CD4-positive, alpha-beta memory T cell (primary cell): ENCODE data around the gene ZDHHC8. TPM values are rescaled to one million over a fixed set of nuclear protein-coding genes. Genes with fewer than 3 reads are reported as not detected.
A peak's percentile ranks its signal among the peaks of the same experiment; 100 is the strongest.

ENCODE experiments used
- CTCF ChIA-PET: fragments of 350-600 bp; sonication (Branson Sonifier 250); formaldehyde crosslinking; loops from one replicate; lab custom pipeline; 2021; ENCODE audit warnings: inconsistent platforms; ENCODE audit not compliant: partially characterized antibody; lab: Charles Lee
- POLR2A ChIA-PET: fragments of 350-600 bp; sonication (Branson Sonifier 250); formaldehyde crosslinking; loops from one replicate; lab custom pipeline; 2021; ENCODE audit not compliant: partially characterized antibody; lab: Charles Lee
- DNase-seq, 5 donors: peaks; one replicate each; pipeline versions ENCODE4 v3.0.0 to v3.0.0-alpha.2; 2020 to 2022; ENCODE audit warnings: mixed read lengths in 1 of 5
- H3K27ac ChIP-seq: one replicate; pipeline ENCODE4 v1.7.0; 2013; ENCODE audit warnings: low read depth, low read length
- H3K27me3 ChIP-seq: 2 replicates; pipeline ENCODE4 v1.7.0; 2013; ENCODE audit warnings: mild to moderate bottlenecking, low read length, moderate library complexity; ENCODE audit not compliant: insufficient read depth
- H3K36me3 ChIP-seq: 2 replicates; pipeline ENCODE4 v1.7.0; 2013; ENCODE audit warnings: mild to moderate bottlenecking, low read length, moderate library complexity; ENCODE audit not compliant: insufficient read depth
- H3K4me1 ChIP-seq: 2 replicates; pipeline ENCODE4 v1.7.0; 2013; ENCODE audit warnings: mild to moderate bottlenecking, low read length, moderate library complexity; ENCODE audit not compliant: insufficient read depth
- H3K4me3 ChIP-seq, 2 donors: one replicate each; pipeline ENCODE4 v1.7.0; 2013; ENCODE audit warnings: low read length in 2 of 2, mild to moderate bottlenecking in 1 of 2
- H3K9me3 ChIP-seq, 2 donors: one replicate each; pipeline ENCODE4 v1.7.0; 2013; ENCODE audit warnings: low read length in 2 of 2, control low read depth in 1 of 2; ENCODE audit not compliant: control insufficient read depth in 1 of 2
- H3K27ac Mint-ChIP-seq, 7 donors: one replicate each; pipeline ENCODE4 v1.8.0; 2020 to 2021; ENCODE audit warnings: mixed read lengths in 7 of 7, mild to moderate bottlenecking in 6 of 7, inconsistent platforms in 3 of 7, moderate library complexity in 3 of 7
- H3K27me3 Mint-ChIP-seq, 2 donors: one replicate each; pipeline ENCODE4 v1.8.0; 2020 to 2021; ENCODE audit warnings: mixed read lengths in 2 of 2
- H3K36me3 Mint-ChIP-seq, 2 donors: one replicate each; pipeline ENCODE4 v1.8.0; 2020 to 2021; ENCODE audit warnings: mixed read lengths in 2 of 2, inconsistent platforms in 1 of 2, mild to moderate bottlenecking in 1 of 2
- H3K4me1 Mint-ChIP-seq, 4 donors: one replicate each; pipeline ENCODE4 v1.8.0; 2020 to 2021; ENCODE audit warnings: mixed read lengths in 4 of 4, mild to moderate bottlenecking in 1 of 4
- H3K4me3 Mint-ChIP-seq, 8 donors: one replicate each; pipeline ENCODE4 v1.8.0; 2020 to 2021; ENCODE audit warnings: mixed read lengths in 8 of 8, mild to moderate bottlenecking in 7 of 8, moderate library complexity in 6 of 8, inconsistent platforms in 3 of 8
- H3K9me3 Mint-ChIP-seq, 8 donors: one replicate each; pipeline ENCODE4 v1.8.0; 2020 to 2021; ENCODE audit warnings: mixed read lengths in 8 of 8, mild to moderate bottlenecking in 5 of 8, inconsistent platforms in 3 of 8, moderate library complexity in 1 of 8
- intact Hi-C: fragments of 100-400 bp; cut with micrococcal nuclease; formaldehyde crosslinking; loops from one replicate; pipeline ENCODE4 v1.15.1; 2023
- polyA plus RNA-seq, 2 donors: library from polyadenylated mRNA; unstranded; fragments of 300-500 nt; fragmentation: Illumina TruSeq; gene quantifications; one replicate each; pipeline ENCODE4 v1.2.3, GENCODE V29; 2021
- total RNA-seq, 2 experiments: library from RNA; stranded (reverse); gene quantifications; one replicate each; pipeline ENCODE4 v1.2.3, GENCODE V29; 2021

Gene ZDHHC8
- total RNA-seq (10 to 100 TPM; 80.0 to 81.7 TPM), polyA plus RNA-seq (1 to 10 TPM; 1.0 to 7.0 TPM)

GRCh38 chr22:20131597-20131858, at the start of gene ZDHHC8:
TSS of gene ZDHHC8 (plus strand) at chr22:20131804. CDS start at chr22:20131948, 144 bp downstream.
- peak within 1 kb of the TSS; percentile 57 to 88 (median 77) for H3K27ac Mint-ChIP-seq

GRCh38 chr22:20083157-20083890, 48.3 kb upstream of the ZDHHC8 start:
- Mint-ChIP-seq H3K36me3 (peaks cover 28 to 33% of the 10 kb centered on the region in 2 donors), H3K4me3 (peak overlapping the region in 7 of 8 donors; percentile 8 to 65 (median 45)), H3K9me3 (no peaks in the 10 kb centered on the region), H3K27me3 (no peaks in the 10 kb centered on the region), H3K4me1 (peaks cover 33 to 62% (median 43%) of the 10 kb centered on the region in 4 donors), H3K27ac (peak overlapping the region; percentile 43 to 85 (median 68))
- Histone ChIP-seq H3K27me3 (no peaks in the 10 kb centered on the region), H3K36me3 (peaks cover 30% of the 10 kb centered on the region), H3K4me1 (peaks cover 50% of the 10 kb centered on the region), H3K27ac (no peak overlapping the region), H3K9me3 (no peaks in the 10 kb centered on the region), H3K4me3 (no peak overlapping the region)
- DNase-seq = no peak
- CTCF ChIA-PET = interaction anchor here (2.1 kb wide), 1 partner anchor 17 kb away, joined by 7 read pairs; no protein-coding TSS in a partner anchor
- POLR2A ChIA-PET = interaction anchor here (1.2 kb wide), 1 partner anchor 26 kb away, joined by 3 read pairs; no protein-coding TSS in a partner anchor
- intact Hi-C loops = no loop called here

More at GRCh38 chr22:20131597-20131858, at the start of gene ZDHHC8:
- Histone ChIP-seq H3K27me3 (no peaks in the 10 kb centered on the region), H3K4me3 (peak within 1 kb of the TSS; percentile 21 to 57), H3K36me3 (no peaks in the 10 kb centered on the region), H3K4me1 (peaks cover 52% of the 10 kb centered on the region), H3K27ac (peak within 1 kb of the TSS; percentile 79), H3K9me3 (no peaks in the 10 kb centered on the region)
- H3K27me3 Mint-ChIP-seq = no peaks in the 10 kb centered on the region
- peak in 4 of 5 donors; percentile 31 to 42 (median 34) for DNase-seq
- peaks cover 0 to 9% of the 10 kb centered on the region in 2 donors for H3K36me3 Mint-ChIP-seq
- ChIA-PET CTCF (no interaction called here), POLR2A (interaction anchor here (2.9 kb wide), 2 partner anchors 14 to 161 kb away, joined by 13 to 28 read pairs; partner anchors contain the start of genes RANBP1 and TRMT2A)
- peaks cover 0 to 2% (median 0%) of the 10 kb centered on the region in 8 donors for H3K9me3 Mint-ChIP-seq
- peak within 1 kb of the TSS; percentile 76 to 86 (median 80) for H3K4me3 Mint-ChIP-seq
- H3K4me1 Mint-ChIP-seq = peaks cover 12 to 54% (median 39%) of the 10 kb centered on the region in 4 donors
- intact Hi-C loops = loop anchor here (1.0 to 5.0 kb wide), 4 partner anchors 14 to 699 kb away; partner anchors contain the start of genes HIRA, MRPL40, TANGO2 and TRMT2A

- DNase-seq = no peak
- ChIA-PET POLR2A (no interaction called here), CTCF (no interaction called here)
- Histone ChIP-seq H3K4me3 (no peak overlapping the region), H3K9me3 (no peaks in the 10 kb centered on the region), H3K36me3 (peaks cover 35% of the 10 kb centered on the region), H3K27ac (no peak overlapping the region), H3K4me1 (peaks cover 47% of the 10 kb centered on the region), H3K27me3 (no peaks in the 10 kb centered on the region)
- peaks cover 29 to 39% of the 10 kb centered on the region in 2 donors for H3K36me3 Mint-ChIP-seq
- intact Hi-C loops = no loop called here
- H3K27me3 Mint-ChIP-seq = no peaks in the 10 kb centered on the region
- H3K4me3 Mint-ChIP-seq = peak overlapping the region in 2 of 8 donors; percentile 57 to 61
- H3K9me3 Mint-ChIP-seq = no peaks in the 10 kb centered on the region
- H3K4me1 Mint-ChIP-seq = peaks cover 33 to 62% (median 43%) of the 10 kb centered on the region in 4 donors
- peak overlapping the region in 4 of 7 donors; percentile 17 to 88 (median 64) for H3K27ac Mint-ChIP-seq
Measured at GRCh38 chr22:20083891-20084546, 47.6 kb upstream of the ZDHHC8 start.

- DNase-seq = no peak
- Histone ChIP-seq H3K27ac (no peak overlapping the region), H3K9me3 (no peaks in the 10 kb centered on the region), H3K36me3 (peaks cover 42% of the 10 kb centered on the region), H3K27me3 (no peaks in the 10 kb centered on the region), H3K4me3 (no peak overlapping the region), H3K4me1 (peaks cover 43% of the 10 kb centered on the region)
- Mint-ChIP-seq H3K36me3 (peaks cover 37 to 44% of the 10 kb centered on the region in 2 donors), H3K4me1 (peaks cover 33 to 57% (median 43%) of the 10 kb centered on the region in 4 donors), H3K9me3 (no peaks in the 10 kb centered on the region), H3K4me3 (peak overlapping the region in 3 of 8 donors; percentile 10 to 61 (median 57)), H3K27ac (peak overlapping the region in 4 of 7 donors; percentile 46 to 88 (median 56)), H3K27me3 (no peaks in the 10 kb centered on the region)
- intact Hi-C loops = no loop called here
- ChIA-PET CTCF (no interaction called here), POLR2A (no interaction called here)
Measured at GRCh38 chr22:20084547-20085413, 46.8 kb upstream of the ZDHHC8 start.

- Mint-ChIP-seq H3K27ac (no peak overlapping the region), H3K4me3 (no peak overlapping the region), H3K9me3 (no peaks in the 10 kb centered on the region), H3K27me3 (no peaks in the 10 kb centered on the region), H3K4me1 (peaks cover 33 to 60% (median 44%) of the 10 kb centered on the region in 4 donors), H3K36me3 (peaks cover 44 to 52% of the 10 kb centered on the region in 2 donors)
- ChIA-PET POLR2A (no interaction called here), CTCF (no interaction called here)
- peaks cover 51% of the 10 kb centered on the region for H3K4me1 ChIP-seq
- intact Hi-C loops = no loop called here
- no peak overlapping the region for H3K4me3 ChIP-seq
- no peaks in the 10 kb centered on the region for H3K9me3 ChIP-seq
- no peak overlapping the region for H3K27ac ChIP-seq
- DNase-seq = no peak
- H3K27me3 ChIP-seq = no peaks in the 10 kb centered on the region
- H3K36me3 ChIP-seq = peaks cover 51% of the 10 kb centered on the region
Measured at GRCh38 chr22:20085651-20086050, 46.0 kb upstream of the ZDHHC8 start.

- peaks cover 56% of the 10 kb centered on the region for H3K36me3 ChIP-seq
- no peak overlapping the region for H3K27ac ChIP-seq
- Mint-ChIP-seq H3K9me3 (no peaks in the 10 kb centered on the region), H3K4me1 (peaks cover 28 to 60% (median 43%) of the 10 kb centered on the region in 4 donors), H3K27ac (peak overlapping the region in 3 of 7 donors; percentile 16 to 67 (median 37)), H3K27me3 (no peaks in the 10 kb centered on the region), H3K36me3 (peaks cover 49 to 55% of the 10 kb centered on the region in 2 donors), H3K4me3 (peak overlapping the region in 1 of 8 donors; percentile 30)
- POLR2A ChIA-PET = no interaction called here
- no peak for DNase-seq
- peaks cover 51% of the 10 kb centered on the region for H3K4me1 ChIP-seq
- H3K4me3 ChIP-seq = no peak overlapping the region
- H3K9me3 ChIP-seq = no peaks in the 10 kb centered on the region
- intact Hi-C loops = no loop called here
- no peaks in the 10 kb centered on the region for H3K27me3 ChIP-seq
- CTCF ChIA-PET = no interaction called here
Measured at GRCh38 chr22:20086101-20086599, 45.5 kb upstream of the ZDHHC8 start.
